Lower leg skin (tissue), 3 donors: ENCODE measurements around the gene ABCC5.

Source experiments
- POLR2A ChIP-seq, 2 donors: fragments of 450-650 bp; IDR thresholded peaks; one replicate each; pipeline ENCODE4 v1.6.1; 2016 to 2017; ENCODE audit warnings: antibody characterized with exemption in 2 of 2, mild to moderate bottlenecking in 1 of 2, moderate library complexity in 1 of 2
- TF ChIP-seq, protein P1 (sequence below), 3 donors: fragments of 450-650 bp; IDR thresholded peaks; one replicate each; pipeline ENCODE4 v1.5.1; 2016; ENCODE audit warnings: antibody characterized with exemption in 3 of 3, mild to moderate bottlenecking in 3 of 3, moderate library complexity in 2 of 3

DNA sequence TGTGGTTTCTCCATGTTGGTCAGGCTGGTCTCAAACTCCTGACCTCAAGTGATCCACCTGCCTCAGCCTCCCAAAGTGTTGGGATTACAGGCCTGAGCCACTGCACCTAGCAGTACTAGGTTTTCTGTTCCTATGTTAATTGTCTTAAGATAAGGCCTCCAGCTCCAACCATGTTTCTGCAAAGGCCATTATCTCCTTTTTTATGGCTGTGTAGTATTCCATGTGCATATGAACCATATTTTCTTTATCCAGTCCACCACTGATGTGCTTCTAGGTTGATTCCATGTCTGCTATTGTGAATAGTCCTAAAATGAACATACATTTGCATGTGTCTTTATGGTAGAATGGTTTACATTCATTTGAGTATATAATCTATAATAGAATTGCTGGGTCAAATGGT lies 45.0 kb upstream of the ABCC5 start:
- TF ChIP-seq, protein P1, sequence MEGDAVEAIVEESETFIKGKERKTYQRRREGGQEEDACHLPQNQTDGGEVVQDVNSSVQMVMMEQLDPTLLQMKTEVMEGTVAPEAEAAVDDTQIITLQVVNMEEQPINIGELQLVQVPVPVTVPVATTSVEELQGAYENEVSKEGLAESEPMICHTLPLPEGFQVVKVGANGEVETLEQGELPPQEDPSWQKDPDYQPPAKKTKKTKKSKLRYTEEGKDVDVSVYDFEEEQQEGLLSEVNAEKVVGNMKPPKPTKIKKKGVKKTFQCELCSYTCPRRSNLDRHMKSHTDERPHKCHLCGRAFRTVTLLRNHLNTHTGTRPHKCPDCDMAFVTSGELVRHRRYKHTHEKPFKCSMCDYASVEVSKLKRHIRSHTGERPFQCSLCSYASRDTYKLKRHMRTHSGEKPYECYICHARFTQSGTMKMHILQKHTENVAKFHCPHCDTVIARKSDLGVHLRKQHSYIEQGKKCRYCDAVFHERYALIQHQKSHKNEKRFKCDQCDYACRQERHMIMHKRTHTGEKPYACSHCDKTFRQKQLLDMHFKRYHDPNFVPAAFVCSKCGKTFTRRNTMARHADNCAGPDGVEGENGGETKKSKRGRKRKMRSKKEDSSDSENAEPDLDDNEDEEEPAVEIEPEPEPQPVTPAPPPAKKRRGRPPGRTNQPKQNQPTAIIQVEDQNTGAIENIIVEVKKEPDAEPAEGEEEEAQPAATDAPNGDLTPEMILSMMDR (IDR thresholded peaks at IDR 0.05) = no peak
- no peak for TF ChIP-seq POLR2A (IDR thresholded peaks at IDR 0.05)
